Measurements from ENCODE around the gene ANKRD34A.

The ANKRD34A gene

GRCh38 chr1:145974721-145975120 lies 10.3 kb upstream of the ANKRD34A start:
- DNase-seq (ENCODE audit: low read depth in 2 of 3, low spot score in 1 of 3): no peak

GRCh38 chr1:145972580-145972979 lies 8.2 kb upstream of the ANKRD34A start:
- DNase-seq (ENCODE audit: low read depth in 2 of 3, low spot score in 1 of 3): no peak

GRCh38 chr1:145967288-145967687 lies 2.9 kb upstream of the ANKRD34A start:
- DNase-seq (ENCODE audit: low read depth in 2 of 3, low spot score in 1 of 3): no peak

GRCh38 chr1:145965119-145965744 lies 857 bp upstream of the ANKRD34A start:
- no peak for DNase-seq (ENCODE audit: low read depth in 2 of 3, low spot score in 1 of 3)

- DNase-seq (ENCODE audit: low read depth in 2 of 3, low spot score in 1 of 3): no peak
Observed at GRCh38 chr1:145963265-145964019, 933 bp downstream of the ANKRD34A start.

GRCh38 chr1:145962157-145963102 lies 1.9 kb downstream of the ANKRD34A start:
- DNase-seq (ENCODE audit: low read depth in 2 of 3, low spot score in 1 of 3): no peak

- DNase-seq (ENCODE audit: low read depth in 2 of 3, low spot score in 1 of 3): no peak
Observed at GRCh38 chr1:145961425-145962156, 2.8 kb downstream of the ANKRD34A start.

GRCh38 chr1:145961109-145961424 lies 3.3 kb downstream of the ANKRD34A start:
- no peak for DNase-seq (ENCODE audit: low read depth in 2 of 3, low spot score in 1 of 3)

- no peak for DNase-seq (ENCODE audit: low read depth in 2 of 3, low spot score in 1 of 3)
Observed at GRCh38 chr1:145960468-145961108, 3.8 kb downstream of the ANKRD34A start.

GRCh38 chr1:145959957-145960467 lies 4.4 kb downstream of the ANKRD34A start:
- DNase-seq (ENCODE audit: low read depth in 2 of 3, low spot score in 1 of 3): no peak

- no peak for DNase-seq (ENCODE audit: low read depth in 2 of 3, low spot score in 1 of 3)
Observed at GRCh38 chr1:145959333-145959732, 5.0 kb downstream of the ANKRD34A start.

GRCh38 chr1:145958734-145959133 lies 5.6 kb downstream of the ANKRD34A start:
- no peak for DNase-seq (ENCODE audit: low read depth in 2 of 3, low spot score in 1 of 3)

GRCh38 chr1:145957443-145958319 lies 6.7 kb downstream of the ANKRD34A start, which contains the start of gene LIX1L:
Gene LIX1L (minus strand): TSS chr1:145958017. CDS start chr1:145957927, 90 bp downstream.
- DNase-seq (ENCODE audit: low read depth in 2 of 3, low spot score in 1 of 3): peak; percentile 90 to 94 (median 93)

GRCh38 chr1:145956781-145957442 lies 7.5 kb downstream of the ANKRD34A start:
- DNase-seq (ENCODE audit: low read depth in 2 of 3, low spot score in 1 of 3): no peak

GRCh38 chr1:145956361-145956760 lies 8.0 kb downstream of the ANKRD34A start:
- DNase-seq (ENCODE audit: low read depth in 2 of 3, low spot score in 1 of 3): no peak

GRCh38 chr1:145955436-145955835 lies 8.9 kb downstream of the ANKRD34A start:
- no peak for DNase-seq (ENCODE audit: low read depth in 2 of 3, low spot score in 1 of 3)

GRCh38 chr1:145953861-145954260 lies 10.5 kb downstream of the ANKRD34A start:
- DNase-seq (ENCODE audit: low read depth in 2 of 3, low spot score in 1 of 3): no peak

- no peak for DNase-seq (ENCODE audit: low read depth in 2 of 3, low spot score in 1 of 3)
Observed at GRCh38 chr1:145952903-145953302, 11.5 kb downstream of the ANKRD34A start.

GRCh38 chr1:145951526-145951925 lies 12.8 kb downstream of the ANKRD34A start:
- no peak for DNase-seq (ENCODE audit: low read depth in 2 of 3, low spot score in 1 of 3)

All from stimulated activated CD4-positive, alpha-beta T cell treated with anti-CD3 and anti-CD28 coated beads, Interleukin-12 subunit alpha, Interleukin-12 subunit beta, amount 100 ng/mL, for 48 hours (primary cell).